ENCODE data around the gene FGD6.

- TF ChIP-seq CTCF (optimal IDR thresholded peaks at IDR 0.05 in 1 of 3, IDR thresholded peaks at IDR 0.05 in 1 of 3, conservative IDR thresholded peaks at IDR 0.05 in 1 of 3; ENCODE audit: extremely low read depth in 1 of 3, insufficient read depth in 2 of 3, low read length in 3 of 3) (no peak), EZH2 (IDR thresholded peaks at IDR 0.05; ENCODE audit: low read length) (no peak)
Observed at GRCh38 chr12:95244350-95244749, 27.1 kb upstream of the FGD6 start.

Data from keratinocyte (primary cell).